ENCODE data around the gene TIMM21. TPM values are rescaled to one million over a fixed set of nuclear protein-coding genes. Genes with fewer than 3 reads are reported as not detected.

The TIMM21 gene
- total RNA-seq, 4 donors from 2014 or later = 16.9 to 28.9 (median 23.2) TPM

GRCh38 chr18:74155276-74155675, 7.0 kb downstream of the TIMM21 start:
- no peak for DNase-seq (ENCODE audit: low spot score in 2 of 2)
- intact Hi-C loops (cut with DNase I; ENCODE audit: low total_unique reads) = no loop called here
- no peak for TF ChIP-seq POLR2A (IDR thresholded peaks at IDR 0.05)
- no peak for TF ChIP-seq CTCF (IDR thresholded peaks at IDR 0.05)
- 89 to 91% methylated on average over 4 of the region's 4 CpGs for WGBS, 2 donors
- H3K4me3 ChIP-seq (ENCODE audit: low read depth, poor library complexity, severe bottlenecking) = no peak overlapping the region

- H3K4me3 ChIP-seq (ENCODE audit: low read depth, poor library complexity, severe bottlenecking) = no peak overlapping the region
- 26 to 32% methylated on average over 11 of the region's 11 CpGs for WGBS, 2 donors
- TF ChIP-seq POLR2A (IDR thresholded peaks at IDR 0.05) (no peak), CTCF (IDR thresholded peaks at IDR 0.05) (no peak)
- DNase-seq (ENCODE audit: low spot score in 2 of 2) = peak in 1 of 2 donors; percentile 35
- intact Hi-C loops (cut with DNase I; ENCODE audit: low total_unique reads) = no loop called here
Observed at GRCh38 chr18:74163019-74163660, 14.8 kb downstream of the TIMM21 start.

- TF ChIP-seq CTCF (IDR thresholded peaks at IDR 0.05) = no peak
- no peak for TF ChIP-seq POLR2A (IDR thresholded peaks at IDR 0.05)
- DNase-seq (ENCODE audit: low spot score in 2 of 2) = no peak
- intact Hi-C loops (cut with DNase I; ENCODE audit: low total_unique reads) = no loop called here
- WGBS, 2 donors = 75 to 82% methylated on average over 7 of the region's 7 CpGs
- H3K4me3 ChIP-seq (ENCODE audit: low read depth, poor library complexity, severe bottlenecking) = no peak overlapping the region
Observed at GRCh38 chr18:74166386-74166785, 18.1 kb downstream of the TIMM21 start.

- intact Hi-C loops (cut with DNase I; ENCODE audit: low total_unique reads) = no loop called here
- WGBS, 2 donors = 75 to 77% methylated on average over 11 to 12 of the region's 12 CpGs
- TF ChIP-seq POLR2A (IDR thresholded peaks at IDR 0.05) (no peak), CTCF (IDR thresholded peaks at IDR 0.05) (no peak)
- DNase-seq (ENCODE audit: low spot score in 2 of 2) = no peak
- H3K4me3 ChIP-seq (ENCODE audit: low read depth, poor library complexity, severe bottlenecking) = no peak overlapping the region
Observed at GRCh38 chr18:74171910-74172606, 23.7 kb downstream of the TIMM21 start.

GRCh38 chr18:74172697-74173433, 24.5 kb downstream of the TIMM21 start:
- no peak for DNase-seq (ENCODE audit: low spot score in 2 of 2)
- no peak overlapping the region for H3K4me3 ChIP-seq (ENCODE audit: low read depth, poor library complexity, severe bottlenecking)
- TF ChIP-seq CTCF (IDR thresholded peaks at IDR 0.05) = no peak
- TF ChIP-seq POLR2A (IDR thresholded peaks at IDR 0.05) = no peak
- intact Hi-C loops (cut with DNase I; ENCODE audit: low total_unique reads) = no loop called here
- WGBS, 2 donors = 69 to 81% methylated on average over 27 of the region's 27 CpGs

Measured in lower leg skin (tissue), 4 donors.